ENCODE measurements around the gene BIN1. TPM values are rescaled to one million over a fixed set of nuclear protein-coding genes. Genes with fewer than 3 reads are reported as not detected.

Gene BIN1
- total RNA-seq, 1 donor from 2014 or later = 15.8 TPM

DNA sequence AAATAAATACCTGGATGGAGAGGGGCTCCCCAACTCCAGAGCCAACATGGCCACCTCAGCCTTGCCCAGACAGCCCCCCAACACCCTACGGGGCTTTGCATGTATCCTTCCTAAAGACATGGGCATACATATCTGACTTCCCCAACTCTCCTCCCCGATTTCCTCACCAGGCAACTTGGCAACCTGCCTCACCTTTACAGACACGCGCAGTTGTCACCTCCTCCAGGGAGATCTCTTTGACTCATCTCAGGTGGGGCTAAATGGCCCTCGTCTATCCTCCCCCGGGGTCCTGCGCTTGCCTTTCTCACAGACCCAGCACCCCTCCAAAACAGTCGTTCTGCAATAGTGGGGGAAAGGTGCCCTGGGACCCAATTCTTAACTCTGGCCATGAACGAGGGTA lies 10.6 kb upstream of the BIN1 start:
- Histone ChIP-seq H3K4me3 (no peak overlapping the region), H3K27me3 (ENCODE audit: low read depth) (peaks cover 32% of the 10 kb centered on the region), H3K4me1 (no peaks in the 10 kb centered on the region), H3K27ac (replicated peaks) (no peak overlapping the region), H3K36me3 (no peaks in the 10 kb centered on the region), H3K9me3 (replicated peaks) (no peaks in the 10 kb centered on the region)
- TF ChIP-seq, protein P1, sequence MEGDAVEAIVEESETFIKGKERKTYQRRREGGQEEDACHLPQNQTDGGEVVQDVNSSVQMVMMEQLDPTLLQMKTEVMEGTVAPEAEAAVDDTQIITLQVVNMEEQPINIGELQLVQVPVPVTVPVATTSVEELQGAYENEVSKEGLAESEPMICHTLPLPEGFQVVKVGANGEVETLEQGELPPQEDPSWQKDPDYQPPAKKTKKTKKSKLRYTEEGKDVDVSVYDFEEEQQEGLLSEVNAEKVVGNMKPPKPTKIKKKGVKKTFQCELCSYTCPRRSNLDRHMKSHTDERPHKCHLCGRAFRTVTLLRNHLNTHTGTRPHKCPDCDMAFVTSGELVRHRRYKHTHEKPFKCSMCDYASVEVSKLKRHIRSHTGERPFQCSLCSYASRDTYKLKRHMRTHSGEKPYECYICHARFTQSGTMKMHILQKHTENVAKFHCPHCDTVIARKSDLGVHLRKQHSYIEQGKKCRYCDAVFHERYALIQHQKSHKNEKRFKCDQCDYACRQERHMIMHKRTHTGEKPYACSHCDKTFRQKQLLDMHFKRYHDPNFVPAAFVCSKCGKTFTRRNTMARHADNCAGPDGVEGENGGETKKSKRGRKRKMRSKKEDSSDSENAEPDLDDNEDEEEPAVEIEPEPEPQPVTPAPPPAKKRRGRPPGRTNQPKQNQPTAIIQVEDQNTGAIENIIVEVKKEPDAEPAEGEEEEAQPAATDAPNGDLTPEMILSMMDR (IDR thresholded peaks at IDR 0.05; ENCODE audit: borderline replicate concordance) = no peak
- no peak for DNase-seq
- intact Hi-C loops (cut with micrococcal nuclease) = no loop called here

DNA sequence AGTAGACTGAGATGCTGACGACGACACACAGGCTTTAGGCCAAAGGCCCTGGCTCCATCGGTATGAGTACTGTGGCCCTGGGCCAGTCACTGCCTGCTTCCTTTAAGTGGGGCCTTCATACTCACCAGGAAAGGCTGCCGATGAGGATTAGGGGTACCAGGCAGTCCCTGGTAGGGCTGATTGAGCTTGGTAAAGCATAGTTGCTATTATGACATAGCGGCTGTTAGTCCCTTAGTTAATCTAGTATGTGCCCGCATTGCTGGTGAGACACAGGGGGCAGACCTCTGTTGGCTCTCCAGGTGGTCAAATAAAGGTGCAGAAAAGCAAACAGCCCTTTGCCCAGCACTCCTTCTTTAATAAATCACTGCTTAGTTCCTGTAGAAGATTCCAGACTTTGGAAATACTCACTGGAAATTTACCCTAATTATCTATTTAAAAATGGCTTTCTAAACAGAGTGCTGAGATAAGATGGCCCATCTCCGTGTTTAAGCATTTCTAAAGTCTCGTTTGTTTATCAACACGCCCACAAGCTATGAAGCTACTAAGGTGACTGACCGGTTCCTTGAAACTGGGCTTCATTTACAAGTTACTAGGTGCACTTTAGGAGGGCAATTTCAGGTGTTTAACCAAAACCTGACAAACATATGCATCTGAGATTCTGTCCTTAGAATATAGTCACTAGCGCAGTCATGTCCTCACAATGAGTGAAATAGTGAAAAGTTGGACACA lies 8.7 kb upstream of the BIN1 start:
- TF ChIP-seq, protein P1 (IDR thresholded peaks at IDR 0.05; ENCODE audit: borderline replicate concordance) = no peak
- H3K4me3 ChIP-seq = no peak overlapping the region
- H3K4me1 ChIP-seq = no peaks in the 10 kb centered on the region
- DNase-seq = no peak
- H3K9me3 ChIP-seq (replicated peaks) = no peaks in the 10 kb centered on the region
- intact Hi-C loops (cut with micrococcal nuclease) = no loop called here
- H3K36me3 ChIP-seq = no peaks in the 10 kb centered on the region
- H3K27ac ChIP-seq (replicated peaks) = no peak overlapping the region
- peaks cover 32% of the 10 kb centered on the region for H3K27me3 ChIP-seq (ENCODE audit: low read depth)

DNA sequence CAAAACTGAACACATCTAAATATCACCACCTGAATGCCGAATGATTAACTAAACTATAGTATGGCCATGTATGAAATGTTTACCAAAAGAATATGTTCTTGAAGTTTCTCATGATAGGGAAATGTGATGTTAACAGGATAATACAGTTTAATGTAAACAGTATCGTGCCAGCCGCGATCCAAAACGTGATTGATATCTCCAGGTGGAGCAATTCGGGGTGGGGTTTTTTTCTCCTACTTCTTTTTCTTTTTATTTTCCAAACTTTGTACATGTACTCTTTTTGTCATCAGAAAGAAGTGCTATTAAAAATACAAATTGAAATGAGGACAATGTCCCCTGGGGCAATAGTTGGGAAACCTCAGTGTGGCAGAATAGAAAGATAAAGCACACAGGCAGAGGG lies 4.0 kb upstream of the BIN1 start:
- no peak for DNase-seq
- peaks cover 33% of the 10 kb centered on the region for H3K4me1 ChIP-seq
- no peak overlapping the region for H3K4me3 ChIP-seq

DNA sequence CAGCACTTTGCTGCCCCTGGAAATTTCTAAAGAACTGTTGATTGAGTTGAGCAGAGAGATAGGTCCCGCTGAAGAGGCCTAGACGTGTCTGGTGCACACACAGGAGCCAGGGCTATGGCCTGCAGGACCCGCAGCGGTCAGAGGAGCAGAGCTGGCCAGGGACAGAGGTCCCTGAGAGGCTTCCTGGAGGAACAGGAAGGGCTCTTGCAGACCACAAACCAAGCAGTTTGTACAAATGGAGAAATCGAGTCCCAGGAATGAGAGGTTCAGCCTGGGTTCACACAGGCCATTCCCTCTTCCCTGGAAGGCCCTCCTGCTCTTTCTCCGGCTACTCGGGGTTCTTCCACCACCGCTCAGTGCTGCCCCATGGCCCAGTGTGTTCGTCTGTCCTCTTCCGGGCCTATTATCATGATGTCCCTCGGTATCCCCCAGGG lies 1.2 kb upstream of the BIN1 start:
- peak overlapping the region; percentile 87 for H3K4me3 ChIP-seq
- intact Hi-C loops (cut with micrococcal nuclease) = no loop called here

More for the DNA sequence above, 4.0 kb upstream of the BIN1 start:
- Histone ChIP-seq H3K9me3 (replicated peaks) (no peaks in the 10 kb centered on the region), H3K27ac (replicated peaks) (no peak overlapping the region), H3K36me3 (no peaks in the 10 kb centered on the region), H3K27me3 (ENCODE audit: low read depth) (peaks cover 28% of the 10 kb centered on the region)
- TF ChIP-seq, protein P1 (IDR thresholded peaks at IDR 0.05; ENCODE audit: borderline replicate concordance) = no peak
- intact Hi-C loops (cut with micrococcal nuclease) = no loop called here

DNA sequence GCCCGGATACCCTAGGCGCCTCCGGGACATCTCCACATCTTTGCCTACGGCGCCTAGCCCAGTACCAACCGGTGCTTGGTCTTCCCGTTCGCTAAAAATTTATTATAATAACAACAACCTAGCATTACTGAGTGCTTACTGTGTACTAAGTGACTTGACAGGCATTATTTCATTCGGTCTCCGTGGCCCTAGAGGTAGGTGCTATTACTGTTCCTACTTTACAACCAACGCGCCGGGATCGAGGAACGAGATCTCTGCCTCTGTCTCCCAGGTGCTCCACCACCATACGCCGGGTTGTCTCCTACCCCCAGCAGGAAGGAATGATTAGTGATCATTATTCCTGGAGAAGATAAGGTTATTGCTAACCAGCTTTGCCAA lies 657 bp upstream of the BIN1 start:
- peak overlapping the region; percentile 87 for H3K4me3 ChIP-seq
- H3K27ac ChIP-seq (replicated peaks) = peak overlapping the region; percentile 84
- intact Hi-C loops (cut with micrococcal nuclease) = no loop called here
- DNase-seq = no peak
- H3K36me3 ChIP-seq = no peaks in the 10 kb centered on the region
- H3K27me3 ChIP-seq (ENCODE audit: low read depth) = no peaks in the 10 kb centered on the region
- H3K4me1 ChIP-seq = peaks cover 49% of the 10 kb centered on the region
- TF ChIP-seq, protein P1 (IDR thresholded peaks at IDR 0.05; ENCODE audit: borderline replicate concordance) = no peak
- no peaks in the 10 kb centered on the region for H3K9me3 ChIP-seq (replicated peaks)

More for the DNA sequence above, 1.2 kb upstream of the BIN1 start:
- Histone ChIP-seq H3K27ac (replicated peaks) (peak overlapping the region; percentile 84), H3K27me3 (ENCODE audit: low read depth) (peaks cover 3% of the 10 kb centered on the region), H3K4me1 (peaks cover 49% of the 10 kb centered on the region), H3K36me3 (no peaks in the 10 kb centered on the region), H3K9me3 (replicated peaks) (no peaks in the 10 kb centered on the region)
- TF ChIP-seq, protein P1 (IDR thresholded peaks at IDR 0.05; ENCODE audit: borderline replicate concordance) = no peak
- no peak for DNase-seq
